IPS-20b (cell line): ENCODE measurements around the gene CPLANE1.
"Not testable (repeated sequence)": the region's sequence is repeated elsewhere in the genome, so short reads cannot be mapped to it uniquely, and the experiment has no call there.

Source experiments
- H3K27ac ChIP-seq: one replicate; pipeline ENCODE4 v1.5.1; 2013; ENCODE audit warnings: low read length
- H3K27me3 ChIP-seq: 2 replicates; pipeline ENCODE4 v1.6.1; 2013; ENCODE audit warnings: mild to moderate bottlenecking, low read length, inconsistent platforms; ENCODE audit not compliant: insufficient read depth
- H3K36me3 ChIP-seq: 2 replicates; pipeline ENCODE4 v1.6.1; 2013; ENCODE audit warnings: low read depth, mild to moderate bottlenecking, inconsistent platforms, low read length, moderate library complexity; ENCODE audit not compliant: insufficient read depth
- H3K4me1 ChIP-seq: 2 replicates; pipeline ENCODE4 v1.6.1; 2013; ENCODE audit warnings: mild to moderate bottlenecking, control low read depth, inconsistent platforms, low read length, moderate library complexity; ENCODE audit not compliant: insufficient read depth
- H3K4me3 ChIP-seq: 2 replicates; pipeline ENCODE4 v1.5.1; 2013; ENCODE audit warnings: mild to moderate bottlenecking, low read length, inconsistent platforms
- H3K9ac ChIP-seq: 2 replicates; pipeline ENCODE4 v1.6.1; 2013; ENCODE audit warnings: low read depth, mild to moderate bottlenecking, inconsistent platforms, low read length, moderate library complexity
- H3K9me3 ChIP-seq: 2 replicates; pipeline ENCODE4 v1.6.1; 2013; ENCODE audit warnings: mild to moderate bottlenecking, low read depth, low read length, inconsistent platforms; ENCODE audit not compliant: insufficient read depth

CPLANE1 gene

DNA sequence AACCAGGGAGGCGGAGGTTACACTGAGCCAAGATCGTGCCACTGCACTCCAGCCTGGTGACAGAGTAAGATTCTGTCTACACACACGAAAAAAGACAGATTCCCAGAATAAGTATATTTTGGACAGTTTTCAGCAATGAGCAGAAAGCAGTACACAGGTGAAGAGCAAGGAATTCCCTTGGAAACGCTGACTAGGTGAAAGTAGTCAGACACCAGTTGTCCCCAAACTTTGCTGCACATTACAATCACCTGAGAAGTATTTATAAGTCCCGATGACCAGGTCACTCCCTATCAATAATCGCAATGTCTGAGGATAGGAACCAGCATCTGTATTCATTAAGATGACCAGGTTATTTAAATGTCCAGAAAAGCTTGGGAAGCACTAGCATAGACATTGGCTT, 78.3 kb downstream of the CPLANE1 start:
- no peaks in the 10 kb centered on the region for H3K9me3 ChIP-seq
- H3K27ac ChIP-seq = no peak overlapping the region
- no peaks in the 10 kb centered on the region for H3K4me1 ChIP-seq
- no peaks in the 10 kb centered on the region for H3K27me3 ChIP-seq
- H3K4me3 ChIP-seq = no peak overlapping the region
- no peak overlapping the region for H3K9ac ChIP-seq
- H3K36me3 ChIP-seq = peaks cover 49% of the 10 kb centered on the region

DNA sequence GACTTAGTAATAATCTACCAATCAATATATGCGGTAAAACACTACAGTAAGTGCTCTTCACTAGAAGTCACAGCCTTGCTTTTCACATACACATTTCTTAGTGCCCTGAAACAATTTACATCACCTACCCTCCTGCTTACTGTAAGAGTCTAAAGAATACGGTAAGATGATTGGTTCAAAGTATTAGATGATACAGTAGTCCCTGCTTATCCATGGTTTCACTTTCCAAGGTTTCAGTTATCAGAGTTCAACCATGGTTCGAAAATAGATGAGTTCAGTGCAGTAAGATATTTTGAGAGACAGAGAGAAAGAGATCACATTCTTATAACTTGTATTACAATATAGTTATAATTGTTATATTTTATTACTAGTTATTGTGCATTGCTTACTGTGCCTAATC, 83.0 kb downstream of the CPLANE1 start:
- Histone ChIP-seq H3K9me3 (no peaks in the 10 kb centered on the region), H3K27me3 (no peaks in the 10 kb centered on the region), H3K4me1 (no peaks in the 10 kb centered on the region), H3K4me3 (no peak overlapping the region), H3K9ac (no peak overlapping the region), H3K36me3 (peaks cover 15% of the 10 kb centered on the region), H3K27ac (no peak overlapping the region)

DNA sequence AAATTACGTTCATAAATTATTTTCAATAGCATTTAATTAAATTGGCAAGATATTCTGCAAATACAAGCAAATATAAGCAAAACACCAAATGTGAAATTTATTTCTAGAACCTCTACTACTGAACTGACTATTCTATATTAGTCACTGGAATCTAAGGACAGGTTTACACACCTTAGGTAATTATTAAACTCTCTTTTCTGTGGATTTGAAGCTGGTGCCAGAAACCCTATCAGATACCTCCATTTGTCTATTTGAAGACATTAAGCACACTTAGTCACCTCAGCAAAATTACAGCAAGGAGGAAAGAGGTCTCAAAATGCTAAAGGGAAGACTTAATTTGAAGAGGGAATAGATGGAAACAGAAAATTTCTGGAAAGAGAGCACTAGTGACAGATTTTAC, 83.4 kb downstream of the CPLANE1 start:
- Histone ChIP-seq H3K36me3 (peaks cover 11% of the 10 kb centered on the region), H3K27me3 (no peaks in the 10 kb centered on the region), H3K4me1 (no peaks in the 10 kb centered on the region), H3K9ac (no peak overlapping the region), H3K27ac (no peak overlapping the region), H3K4me3 (no peak overlapping the region), H3K9me3 (no peaks in the 10 kb centered on the region)

DNA sequence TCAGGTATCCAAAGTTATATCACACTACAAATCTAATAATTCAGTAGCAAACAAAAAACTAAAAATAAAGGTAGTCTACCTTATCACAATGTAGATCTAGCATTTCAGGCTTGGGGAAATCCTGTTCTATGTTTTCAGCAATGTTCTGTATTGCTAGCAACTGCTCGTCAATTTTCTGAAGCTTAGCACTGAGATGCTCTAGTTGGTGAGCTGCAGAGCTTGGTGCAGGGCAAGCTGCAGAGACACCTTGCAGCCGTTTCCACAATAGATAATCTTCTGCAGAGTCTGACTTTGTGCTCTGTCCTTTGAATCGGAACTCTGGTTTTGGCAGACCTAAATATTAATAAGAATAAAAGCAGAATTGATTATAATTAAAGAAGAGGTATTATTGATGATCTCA, 95.5 kb downstream of the CPLANE1 start:
- H3K9ac ChIP-seq = no peak overlapping the region
- H3K27me3 ChIP-seq = no peaks in the 10 kb centered on the region
- no peaks in the 10 kb centered on the region for H3K9me3 ChIP-seq
- peaks cover 16% of the 10 kb centered on the region for H3K36me3 ChIP-seq
- H3K4me3 ChIP-seq = no peak overlapping the region
- H3K4me1 ChIP-seq = no peaks in the 10 kb centered on the region
- H3K27ac ChIP-seq = no peak overlapping the region

DNA sequence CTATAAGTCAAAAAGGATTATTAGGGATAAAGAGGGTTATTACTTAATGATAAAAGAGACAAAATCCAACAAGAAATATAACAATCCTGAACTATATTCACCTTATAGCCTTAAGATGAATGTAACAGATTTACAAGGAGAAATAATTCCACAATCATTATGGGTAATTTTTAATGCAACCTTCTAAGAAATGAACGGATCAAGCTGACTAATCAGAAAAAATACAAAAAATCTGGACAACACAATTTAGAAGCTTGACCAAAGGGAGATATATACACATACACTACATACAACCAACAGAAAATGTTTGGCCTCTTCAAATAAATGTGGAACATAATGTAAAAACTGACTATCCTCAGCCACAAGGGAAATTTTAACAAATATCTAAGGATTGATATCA, 102.3 kb downstream of the CPLANE1 start:
- H3K4me3 ChIP-seq = no peak overlapping the region
- H3K27me3 ChIP-seq = no peaks in the 10 kb centered on the region
- H3K27ac ChIP-seq = no peak overlapping the region
- no peaks in the 10 kb centered on the region for H3K36me3 ChIP-seq
- no peaks in the 10 kb centered on the region for H3K9me3 ChIP-seq
- no peaks in the 10 kb centered on the region for H3K4me1 ChIP-seq
- no peak overlapping the region for H3K9ac ChIP-seq

DNA sequence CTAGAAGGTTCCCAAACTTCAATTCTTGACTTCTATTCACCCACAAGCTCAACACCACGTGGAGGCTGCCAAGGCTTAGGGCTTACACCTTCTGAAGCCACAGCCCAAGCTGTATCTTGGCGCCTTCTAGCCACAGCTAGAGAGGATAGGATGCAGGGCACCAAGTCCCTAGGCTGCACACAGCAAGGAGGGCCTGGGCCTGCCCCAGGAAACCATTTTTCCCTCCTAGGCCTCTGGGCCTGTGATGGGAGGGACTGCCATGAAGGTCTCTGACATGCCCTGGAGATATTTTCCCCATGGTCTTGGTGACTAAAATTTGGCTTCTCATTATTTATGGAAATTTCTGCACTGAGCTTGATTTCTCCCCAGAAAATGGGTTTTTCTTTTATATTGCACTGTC, 112.5 kb downstream of the CPLANE1 start:
- Histone ChIP-seq H3K27ac (no peak overlapping the region), H3K9me3 (peaks cover 18% of the 10 kb centered on the region; the same call in 1 of the 2 replicates), H3K4me3 (no peak overlapping the region), H3K36me3 (peaks cover 5% of the 10 kb centered on the region; the same call in 1 of the 2 replicates), H3K9ac (no peak overlapping the region), H3K4me1 (no peaks in the 10 kb centered on the region), H3K27me3 (no peaks in the 10 kb centered on the region)

DNA sequence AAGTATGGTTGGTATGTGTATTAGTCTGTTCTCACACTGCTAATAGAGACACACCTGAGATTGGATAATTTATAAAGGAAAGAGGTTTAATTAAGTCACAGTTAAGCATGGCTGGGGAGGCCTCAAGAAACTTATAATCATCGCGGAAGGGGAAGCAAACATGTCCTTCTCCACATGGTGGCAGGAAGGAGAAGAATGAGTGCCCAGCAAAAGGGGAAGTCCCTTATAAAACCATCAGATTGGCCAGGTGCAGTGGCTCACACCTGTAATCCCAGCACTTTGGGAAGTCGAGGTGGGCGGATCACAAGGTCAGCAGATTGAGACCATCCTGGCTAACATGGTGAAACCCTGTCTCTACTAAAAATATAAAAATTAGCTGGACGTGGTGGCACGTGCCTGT, 113.9 kb downstream of the CPLANE1 start:
- not testable (repeated sequence) for H3K4me3 ChIP-seq, H3K36me3 ChIP-seq, H3K4me1 ChIP-seq, H3K27me3 ChIP-seq, H3K9ac ChIP-seq, H3K27ac ChIP-seq
- H3K9me3 ChIP-seq = peaks cover 18% of the 10 kb centered on the region; the same call in 1 of the 2 replicates

DNA sequence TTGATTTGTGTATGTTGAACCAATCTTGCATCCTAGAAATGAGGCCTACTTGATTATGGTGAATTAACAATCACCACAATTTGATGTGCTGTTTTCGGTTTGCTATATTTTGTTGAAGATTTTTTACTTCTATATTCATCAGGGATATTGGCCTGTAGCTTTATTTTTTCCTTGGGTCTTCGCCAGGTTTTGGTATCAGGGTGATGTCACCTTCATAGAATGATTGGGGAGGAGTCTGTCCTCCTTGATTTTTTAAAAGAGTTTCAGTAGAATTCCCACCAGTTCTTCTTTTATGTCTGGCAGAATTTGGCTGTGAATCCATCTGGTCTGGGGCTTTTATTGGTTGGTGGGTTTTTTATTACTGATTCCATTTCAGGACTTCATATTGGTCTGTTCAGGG, 115.2 kb downstream of the CPLANE1 start:
- H3K36me3 ChIP-seq = peaks cover 5% of the 10 kb centered on the region; the same call in 1 of the 2 replicates
- no peak overlapping the region for H3K9ac ChIP-seq
- H3K27me3 ChIP-seq = no peaks in the 10 kb centered on the region
- H3K4me3 ChIP-seq = no peak overlapping the region
- H3K9me3 ChIP-seq = peaks cover 18% of the 10 kb centered on the region; the same call in 1 of the 2 replicates
- no peaks in the 10 kb centered on the region for H3K4me1 ChIP-seq
- no peak overlapping the region for H3K27ac ChIP-seq

DNA sequence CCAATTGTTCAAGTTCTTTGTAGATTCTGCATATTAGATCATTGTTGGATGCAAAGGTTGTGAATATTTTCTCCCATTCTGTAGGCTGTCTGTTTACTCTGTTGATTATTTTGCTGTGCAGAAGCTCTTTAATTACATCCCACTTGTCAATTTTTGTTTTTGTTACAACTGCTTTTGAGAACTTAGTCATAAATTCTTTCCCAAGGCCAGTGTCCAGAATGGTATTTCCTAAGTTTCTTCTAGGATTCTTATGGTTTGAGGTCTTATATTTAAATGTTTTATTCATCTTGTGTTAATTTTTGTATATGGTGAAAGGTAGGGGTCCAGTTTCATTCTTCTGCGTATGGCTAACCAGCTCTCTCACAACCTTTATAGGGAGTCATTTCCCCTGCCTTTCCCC, 116.5 kb downstream of the CPLANE1 start:
- Histone ChIP-seq H3K27me3 (no peaks in the 10 kb centered on the region), H3K9ac (no peak overlapping the region)

DNA sequence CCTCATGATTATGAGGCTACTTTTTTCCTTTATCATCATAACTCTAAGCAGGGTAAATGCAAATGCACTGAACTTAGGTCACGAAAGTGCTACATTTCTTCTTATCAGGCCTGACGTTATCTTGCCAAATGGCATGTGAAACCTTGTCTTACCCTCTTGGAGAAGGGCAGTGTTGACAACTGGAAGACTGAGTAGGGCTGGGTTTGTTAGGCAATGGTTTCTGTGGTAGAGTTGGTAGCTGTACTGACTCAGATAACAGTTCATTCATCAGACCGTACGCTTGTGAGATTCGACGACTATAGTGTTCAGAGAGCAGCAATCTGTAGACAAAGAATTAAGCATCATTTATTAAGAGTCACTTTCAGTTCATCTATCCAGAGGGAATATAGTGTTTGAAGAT, 127.7 kb downstream of the CPLANE1 start:
- Histone ChIP-seq H3K4me1 (no peaks in the 10 kb centered on the region), H3K4me3 (no peak overlapping the region), H3K36me3 (peaks cover 3% of the 10 kb centered on the region; the same call in 1 of the 2 replicates), H3K27me3 (no peaks in the 10 kb centered on the region), H3K27ac (no peak overlapping the region), H3K9ac (no peak overlapping the region), H3K9me3 (no peaks in the 10 kb centered on the region)

More for the DNA sequence above, 116.5 kb downstream of the CPLANE1 start:
- H3K27ac ChIP-seq = no peak overlapping the region
- H3K4me1 ChIP-seq = no peaks in the 10 kb centered on the region
- no peak overlapping the region for H3K4me3 ChIP-seq
- H3K9me3 ChIP-seq = peaks cover 18% of the 10 kb centered on the region; the same call in 1 of the 2 replicates
- H3K36me3 ChIP-seq = no peaks in the 10 kb centered on the region; the same call in 1 of the 2 replicates

DNA sequence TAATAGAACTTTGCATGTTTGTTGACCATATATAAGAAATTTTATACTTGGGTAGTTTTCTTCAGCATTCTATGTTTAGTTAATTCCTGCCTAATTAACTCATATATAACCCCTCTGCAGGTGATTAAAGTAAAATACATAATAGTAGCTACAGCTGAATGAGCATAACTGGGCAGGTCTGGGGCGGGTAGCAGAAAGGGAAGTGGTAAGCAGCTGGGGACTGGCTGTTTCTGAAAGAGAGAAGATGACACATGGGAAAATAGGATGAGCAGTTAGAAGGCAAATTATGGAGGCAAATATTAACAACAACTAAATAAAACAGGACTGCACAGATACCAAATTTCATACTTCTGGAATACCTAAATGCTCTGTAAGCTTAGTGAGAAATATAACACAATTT, 128.1 kb downstream of the CPLANE1 start:
- no peaks in the 10 kb centered on the region for H3K27me3 ChIP-seq
- no peak overlapping the region for H3K27ac ChIP-seq

DNA sequence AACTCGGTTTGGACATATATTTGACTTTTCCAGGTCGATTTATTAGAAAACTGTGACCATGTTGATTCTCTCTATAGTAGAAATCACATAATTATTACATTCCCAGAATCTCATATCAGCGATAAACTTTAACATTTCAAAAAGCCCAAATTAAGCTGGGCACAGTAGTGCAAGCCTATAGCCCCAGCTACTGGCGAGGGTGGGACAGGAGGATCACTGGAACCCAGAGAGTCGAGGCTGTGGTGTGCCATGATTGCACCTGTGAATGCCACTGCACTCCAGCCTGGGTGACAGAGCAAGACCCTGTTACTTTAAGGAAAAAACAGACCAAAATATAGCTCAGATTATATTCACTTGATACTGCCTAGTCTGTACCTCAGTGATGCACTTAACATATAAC, 128.9 kb downstream of the CPLANE1 start:
- Histone ChIP-seq H3K27ac (no peak overlapping the region), H3K9me3 (no peaks in the 10 kb centered on the region), H3K9ac (no peak overlapping the region), H3K27me3 (no peaks in the 10 kb centered on the region), H3K36me3 (peaks cover 3% of the 10 kb centered on the region; the same call in 1 of the 2 replicates), H3K4me1 (no peaks in the 10 kb centered on the region), H3K4me3 (no peak overlapping the region)

More for the DNA sequence above, 128.1 kb downstream of the CPLANE1 start:
- H3K9me3 ChIP-seq = no peaks in the 10 kb centered on the region
- no peak overlapping the region for H3K4me3 ChIP-seq
- H3K4me1 ChIP-seq = no peaks in the 10 kb centered on the region
- H3K36me3 ChIP-seq = peaks cover 3% of the 10 kb centered on the region; the same call in 1 of the 2 replicates
- no peak overlapping the region for H3K9ac ChIP-seq
